GM19043 (cell line): ENCODE measurements around the gene SCLT1.
A peak's percentile ranks its signal among the peaks of the same experiment; 100 is the strongest.
"Not testable (repeated sequence)": the region's sequence is repeated elsewhere in the genome, so short reads cannot be mapped to it uniquely, and the experiment has no call there.

Source experiments
- ATAC-seq: cut with Tn5 transposase; IDR thresholded peaks from one replicate; pipeline ENCODE4 v1.9.1; 2021; ENCODE audit warnings: low read depth; ENCODE audit not compliant: unreplicated experiment

Gene SCLT1

DNA sequence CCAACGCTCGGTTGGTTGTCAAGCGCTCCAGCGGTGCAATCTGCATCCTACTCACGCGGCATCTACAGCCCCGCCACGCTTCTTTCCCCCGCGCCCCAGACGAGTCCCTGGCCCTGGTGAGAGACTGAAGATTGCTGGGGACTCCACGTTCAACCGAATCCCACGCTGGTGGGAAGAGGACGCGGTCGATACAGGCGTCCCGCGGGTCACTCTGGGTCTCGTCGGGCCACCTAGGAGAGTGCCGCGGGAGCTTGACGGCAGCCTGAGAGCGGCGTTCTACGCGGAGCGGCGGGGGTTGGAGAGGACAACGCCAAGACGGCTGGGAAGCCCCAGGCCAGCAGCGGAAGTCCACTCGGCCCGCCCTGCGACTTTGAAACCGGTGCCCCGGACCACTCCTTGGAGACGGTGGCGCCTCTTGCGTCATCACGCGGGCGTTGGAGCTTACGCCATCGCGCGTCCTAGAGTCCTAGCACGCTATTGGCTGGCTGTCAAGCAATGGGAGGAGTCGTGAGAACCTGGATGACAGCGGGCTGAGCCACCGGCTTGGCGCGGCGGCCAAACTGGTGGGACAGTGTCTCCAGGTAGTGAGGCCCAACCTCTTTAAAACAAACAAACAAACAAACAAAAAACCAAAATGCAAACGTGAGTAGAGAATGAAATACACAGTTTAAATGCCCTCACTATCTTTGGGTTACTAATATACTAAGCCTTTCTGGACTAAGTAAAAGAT is at the start of gene SCLT1:
SCLT1 (minus strand) TSS at position 349 of the 730 bp plus-strand sequence. CDS start 436 bp downstream, outside the sequence.
- peak; percentile 87 for ATAC-seq

DNA sequence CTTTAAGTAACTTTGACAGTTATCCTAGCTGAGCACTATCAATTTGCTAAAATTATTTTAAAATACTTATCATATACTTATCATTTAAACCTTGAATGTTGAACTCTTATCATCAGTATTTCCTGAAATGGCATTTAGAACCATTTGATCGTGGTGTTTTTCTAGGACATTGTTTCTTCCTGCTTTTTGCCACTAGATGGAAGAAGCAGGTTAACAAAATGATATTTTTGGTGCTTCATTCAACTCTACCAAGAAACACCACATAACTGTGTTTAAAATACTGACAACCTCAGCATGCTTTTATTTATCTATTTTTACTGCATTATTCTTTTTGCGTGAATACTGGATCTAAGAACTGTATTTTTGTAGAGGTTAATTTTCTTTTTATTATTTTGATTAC is 47.2 kb upstream of the SCLT1 start:
- ATAC-seq = no peak

DNA sequence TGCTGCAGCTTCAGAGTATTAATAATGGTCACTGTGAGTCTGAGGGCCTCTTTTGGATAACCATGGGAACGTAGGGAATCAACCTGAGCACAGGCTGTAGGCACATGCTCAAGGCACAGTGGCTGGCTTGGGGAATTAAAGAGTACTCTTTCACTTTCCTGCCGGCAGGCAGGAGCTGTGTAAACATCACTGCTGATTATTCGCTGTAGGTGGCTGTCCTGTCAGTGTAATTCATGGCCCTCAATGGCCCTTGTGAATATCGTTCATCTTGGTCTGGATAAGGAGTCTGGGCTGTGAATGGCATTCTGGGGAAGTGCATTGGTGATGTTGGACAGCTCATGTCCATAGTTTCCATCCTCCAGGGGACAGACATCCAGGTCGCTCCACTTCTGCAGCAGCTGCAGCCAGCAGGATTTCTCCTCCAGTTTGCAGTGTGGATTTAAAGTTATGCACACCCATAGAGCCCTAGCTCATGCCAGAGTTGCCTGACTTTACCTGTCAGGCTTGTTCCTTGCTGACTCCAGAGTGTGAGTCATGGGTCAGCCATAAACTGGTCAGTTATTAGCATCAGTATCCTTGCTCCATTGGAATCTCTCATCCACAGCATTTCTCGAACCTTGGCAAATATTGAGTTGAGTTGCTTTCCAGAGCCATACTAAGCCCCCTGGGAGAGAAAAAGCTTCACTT is 45.6 kb upstream of the SCLT1 start:
- ATAC-seq = no peak

DNA sequence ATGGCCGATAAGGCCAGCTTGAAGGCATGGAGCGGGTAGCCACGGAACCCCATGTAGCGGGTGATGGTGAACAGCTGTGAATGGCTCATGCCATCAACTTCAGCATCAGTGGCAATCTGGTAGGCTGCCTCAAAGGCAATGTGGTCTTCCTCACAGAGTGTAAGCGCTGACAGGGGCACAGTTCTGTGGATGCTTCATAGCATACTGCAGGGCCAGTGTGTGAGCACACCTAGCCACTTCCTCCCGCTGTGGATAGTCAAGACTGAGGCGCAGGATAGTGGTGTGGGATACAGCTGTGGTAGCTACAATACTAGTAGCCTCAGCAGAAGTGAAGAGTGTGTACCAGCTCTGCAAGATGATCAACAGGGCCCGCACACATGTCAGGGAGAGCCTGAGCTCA is 43.1 kb upstream of the SCLT1 start:
- ATAC-seq = no peak

DNA sequence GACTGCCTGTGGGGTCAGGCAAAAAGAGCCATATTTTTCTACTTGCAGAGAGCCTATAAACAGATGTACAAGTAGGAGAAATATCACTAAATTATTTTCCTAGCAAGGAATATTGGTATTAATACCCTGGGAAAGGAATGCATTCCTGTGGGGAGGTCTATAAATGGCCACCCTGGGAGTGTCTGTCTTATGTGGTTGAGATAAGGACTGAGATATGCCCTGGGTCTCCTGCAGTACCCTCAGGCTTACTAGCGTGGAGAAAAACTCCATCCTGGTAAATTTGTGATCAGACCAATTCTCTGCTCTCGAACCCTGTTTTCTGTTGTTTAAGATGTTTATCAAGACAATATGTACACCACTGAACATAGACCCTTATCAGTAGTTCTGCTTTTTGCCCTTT is 38.0 kb upstream of the SCLT1 start:
- ATAC-seq = no peak

DNA sequence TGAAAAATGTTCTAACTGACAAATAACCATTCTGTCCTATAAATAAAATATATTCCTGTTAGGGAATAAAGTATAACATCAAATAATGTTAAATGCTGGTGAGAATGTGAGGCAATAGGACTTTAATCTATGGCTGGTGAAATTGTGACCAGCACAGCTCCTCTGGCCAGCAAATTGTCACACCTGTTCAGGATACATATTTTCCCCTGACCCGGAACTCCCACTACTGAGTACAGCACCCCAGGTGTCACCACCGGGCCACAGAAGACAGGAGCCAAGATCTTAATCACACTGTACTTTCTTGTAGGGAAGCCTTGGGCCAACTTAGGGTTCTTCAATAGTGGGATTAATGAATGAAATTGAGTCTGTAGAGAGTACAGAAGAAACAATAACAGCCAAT is 35.8 kb upstream of the SCLT1 start:
- ATAC-seq = no peak

DNA sequence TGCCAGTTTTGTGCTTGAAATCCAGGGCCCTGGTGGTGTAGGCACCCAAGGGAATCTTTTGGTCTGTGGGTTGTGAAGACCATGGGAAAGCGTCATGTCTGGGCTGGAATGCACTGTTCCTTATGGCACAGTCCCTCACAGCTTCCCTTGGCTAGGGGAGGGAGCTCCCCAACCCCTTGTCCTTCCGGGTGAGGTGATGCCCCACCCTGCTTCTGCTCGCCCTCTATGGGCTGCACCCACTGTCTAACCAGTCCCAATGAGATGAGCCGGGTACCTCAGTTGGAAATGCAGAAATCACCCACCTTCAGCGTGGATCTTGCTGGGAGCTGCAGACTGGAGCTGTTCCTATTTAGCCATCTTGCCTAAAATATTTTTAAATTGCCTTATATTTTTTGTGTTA is 33.3 kb upstream of the SCLT1 start:
- not testable (repeated sequence) for ATAC-seq

DNA sequence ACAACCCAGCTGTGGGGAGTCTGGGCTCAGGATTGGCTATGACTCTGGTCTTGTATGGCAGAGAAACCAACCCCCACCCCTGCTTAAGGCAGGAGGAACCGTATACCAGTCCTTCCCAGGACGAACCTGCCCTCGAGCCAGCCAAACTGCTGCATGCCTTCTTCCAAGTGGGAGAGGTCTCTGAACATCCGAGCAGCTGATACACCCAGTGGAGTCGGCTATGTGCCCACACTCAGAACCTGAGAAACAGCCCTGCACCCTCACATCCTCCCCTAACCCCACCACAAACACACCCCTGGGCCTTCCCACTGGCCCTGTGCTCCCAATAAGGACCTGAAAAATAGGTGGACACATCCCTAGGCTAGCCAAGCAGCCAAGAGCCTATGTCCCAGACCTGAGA is 24.4 kb upstream of the SCLT1 start:
- ATAC-seq = no peak

DNA sequence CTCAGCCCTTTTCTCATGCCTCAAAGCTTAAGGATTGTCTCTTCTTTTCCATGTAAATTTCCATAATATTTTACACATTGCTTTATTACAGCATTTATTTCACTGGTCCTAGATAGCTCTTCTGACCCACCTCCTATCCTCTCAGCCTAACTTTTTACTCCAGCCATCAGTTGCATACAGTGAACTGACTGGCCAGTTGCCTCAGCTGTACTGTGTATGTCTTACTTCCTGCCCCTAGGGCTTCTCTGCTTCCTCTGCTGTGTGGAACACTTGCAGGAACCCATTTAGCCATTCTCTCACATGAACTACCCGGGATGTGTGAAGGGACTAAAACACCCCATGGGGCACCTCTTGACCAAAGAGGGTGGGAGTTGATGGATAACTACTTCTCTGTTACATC is 20.6 kb upstream of the SCLT1 start:
- ATAC-seq = no peak

DNA sequence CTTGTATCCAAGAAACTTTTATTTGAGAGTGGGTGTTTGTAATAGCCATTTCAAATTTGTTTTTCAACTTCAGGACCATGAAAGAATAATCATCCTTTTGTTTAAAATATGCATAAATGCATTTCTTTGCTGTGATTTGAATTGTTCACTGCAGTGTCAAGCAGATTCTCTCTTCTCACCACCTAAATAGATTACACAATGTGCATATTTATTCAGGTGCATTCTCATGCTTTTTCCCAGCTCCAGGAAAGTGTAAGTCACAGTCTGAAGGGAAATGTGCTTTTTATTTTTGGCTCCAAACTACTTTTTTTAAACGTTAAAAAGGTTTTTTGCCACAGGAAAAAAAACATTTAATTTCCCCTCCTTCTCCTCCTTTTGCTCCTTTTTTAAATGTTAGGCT is 20.1 kb upstream of the SCLT1 start:
- no peak for ATAC-seq

DNA sequence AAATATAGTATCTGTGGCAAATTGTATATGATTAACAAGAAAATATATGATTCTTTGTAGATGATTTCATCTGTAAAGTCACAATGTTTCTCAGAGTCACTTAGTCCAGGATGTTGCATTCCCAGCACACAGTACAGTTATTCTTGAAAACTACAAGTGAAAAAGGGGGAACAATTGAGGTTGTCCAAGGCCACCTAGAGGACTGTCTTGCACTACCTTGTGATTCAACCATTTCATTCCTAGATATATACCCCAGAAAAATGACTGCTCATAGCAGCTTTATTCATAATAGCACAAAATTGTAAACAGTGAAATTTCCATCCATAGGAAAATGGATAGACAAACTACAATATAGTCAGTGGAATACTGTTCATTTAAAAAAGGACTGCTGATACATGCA is 18.6 kb upstream of the SCLT1 start:
- ATAC-seq = no peak

DNA sequence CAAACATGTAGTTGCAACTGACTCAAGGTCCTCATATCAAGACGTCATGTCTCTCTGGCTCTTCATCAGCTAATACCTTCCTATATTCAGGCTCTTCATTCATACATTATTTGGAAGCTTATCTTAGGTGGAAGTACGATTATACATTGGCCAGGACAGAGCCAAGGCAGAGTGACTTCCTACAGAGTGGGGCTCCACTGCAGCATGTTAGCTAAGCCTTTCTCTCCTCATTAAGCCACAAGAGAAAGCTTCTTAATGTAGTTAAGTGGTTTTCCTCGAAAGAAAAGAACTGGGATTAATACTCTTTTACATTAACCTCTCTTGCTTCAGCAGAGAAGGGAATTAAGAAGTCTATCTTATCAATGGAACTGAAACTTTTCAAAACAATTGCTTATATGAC is 17.6 kb upstream of the SCLT1 start:
- no peak for ATAC-seq

DNA sequence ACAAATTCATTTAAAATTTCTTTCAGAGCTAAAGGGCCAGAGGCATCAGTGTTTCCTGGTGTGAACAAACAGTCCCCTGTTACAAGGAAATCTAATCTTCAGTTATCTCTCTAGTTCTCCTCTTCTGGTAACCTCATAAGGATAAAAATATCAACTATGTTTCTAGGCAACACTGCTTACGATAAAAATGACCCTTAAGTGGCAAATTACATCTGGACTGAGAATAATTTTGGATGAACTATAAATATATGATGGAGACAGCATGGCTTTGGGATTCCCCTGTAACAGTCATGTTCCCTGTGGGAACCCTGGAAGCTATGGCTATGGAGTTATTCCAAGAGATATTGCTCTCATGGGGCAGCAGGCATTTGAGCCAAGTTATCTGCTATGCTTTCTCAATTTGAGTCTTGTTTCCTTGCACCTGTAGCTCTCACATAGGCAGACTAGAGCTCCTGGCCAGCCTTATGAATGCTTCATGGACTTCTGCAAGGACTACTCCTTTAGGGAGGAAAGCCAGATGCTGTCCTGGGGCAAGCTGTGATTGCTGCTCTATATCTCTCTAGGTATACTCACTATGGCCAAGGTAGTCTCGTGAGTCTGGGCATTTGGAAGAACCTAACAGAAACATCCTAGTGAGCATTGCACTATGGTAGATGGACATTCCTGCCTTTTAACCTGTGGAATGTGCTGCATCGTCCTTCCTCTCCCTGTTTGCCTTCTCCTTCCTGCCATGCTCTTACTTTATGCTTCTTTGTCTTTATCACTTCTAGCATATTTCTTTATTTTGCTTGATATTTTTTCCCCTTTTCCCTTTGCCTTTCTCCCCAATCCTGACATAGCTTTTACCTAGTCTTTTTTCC is 16.9 kb upstream of the SCLT1 start:
- ATAC-seq = no peak

DNA sequence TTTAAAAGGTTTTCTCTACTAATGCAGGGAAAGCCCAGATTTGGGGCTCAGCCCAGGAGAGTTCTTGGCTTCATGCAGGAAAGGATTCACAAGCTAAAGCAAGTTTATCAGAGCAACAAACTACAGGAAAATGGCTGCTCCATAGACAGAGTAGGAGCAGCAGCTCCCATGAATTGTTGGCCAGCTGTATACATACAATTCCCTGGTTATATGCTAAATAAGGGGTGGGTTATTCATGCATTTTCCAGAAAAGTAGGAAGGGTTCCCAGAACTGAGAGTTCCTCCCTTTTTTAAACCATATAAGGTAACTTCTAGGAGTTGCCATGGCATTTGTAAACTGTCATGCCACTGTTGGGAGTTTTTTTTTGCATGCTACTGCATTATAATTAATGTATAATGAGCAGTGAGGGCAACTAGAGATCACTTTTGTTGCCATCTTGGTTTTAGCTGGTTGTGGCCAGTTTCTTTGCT is 5.2 kb upstream of the SCLT1 start:
- no peak for ATAC-seq

DNA sequence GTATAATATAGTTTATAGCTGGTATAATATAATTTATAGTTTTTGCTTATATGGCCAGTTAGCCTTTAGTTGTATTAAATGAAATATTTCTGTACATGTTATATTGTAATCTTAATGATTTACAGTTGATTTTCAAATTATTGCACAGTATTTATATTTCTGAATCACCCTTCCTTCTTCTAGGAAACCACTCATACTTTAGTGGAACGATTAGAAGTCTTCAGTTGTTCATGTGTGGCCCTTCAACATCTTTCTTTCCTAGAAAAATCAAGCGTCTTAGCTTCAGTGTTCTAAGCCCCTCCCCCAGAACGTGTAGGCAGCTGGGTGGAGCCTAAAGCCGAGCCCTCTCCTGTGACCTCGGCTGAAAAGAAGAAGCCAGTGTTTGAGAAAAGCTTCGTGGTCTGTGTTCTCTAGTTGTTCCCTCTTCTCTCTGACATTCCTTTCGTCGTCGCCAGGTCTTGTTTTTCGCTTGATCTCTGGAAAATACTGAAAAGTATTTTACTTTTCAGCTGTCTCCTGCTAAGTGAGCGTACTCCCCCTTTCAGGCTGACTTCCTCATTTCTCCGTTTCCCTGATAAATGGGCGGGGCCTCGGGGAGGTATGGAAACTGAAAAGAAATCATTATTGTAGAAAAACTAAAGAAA is 2.6 kb upstream of the SCLT1 start, which contains the start of gene C4orf33:
C4orf33 (plus strand) TSS at position 342 of the 644 bp plus-strand sequence. CDS start 6,459 bp downstream, outside the sequence.
- ATAC-seq = peak; percentile 42

DNA sequence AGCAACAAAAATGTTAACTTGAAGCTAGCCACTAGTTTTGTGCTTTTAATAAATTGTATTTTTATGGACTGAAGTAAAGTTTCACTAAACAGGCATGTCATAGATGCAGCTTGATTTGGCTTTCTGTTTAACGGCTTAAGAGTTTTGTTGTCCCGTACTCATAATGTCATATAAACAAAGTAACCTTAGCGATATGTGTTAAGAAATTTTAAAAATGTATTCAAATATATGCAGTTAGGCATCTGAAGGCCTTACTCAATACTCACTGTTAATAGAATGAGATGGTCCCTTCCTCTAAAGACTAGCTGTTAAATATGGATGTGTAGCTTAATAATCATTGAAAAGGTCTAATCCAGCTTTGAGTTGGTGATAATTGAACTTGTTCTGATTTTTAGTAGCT is 1.0 kb upstream of the SCLT1 start:
- no peak for ATAC-seq

DNA sequence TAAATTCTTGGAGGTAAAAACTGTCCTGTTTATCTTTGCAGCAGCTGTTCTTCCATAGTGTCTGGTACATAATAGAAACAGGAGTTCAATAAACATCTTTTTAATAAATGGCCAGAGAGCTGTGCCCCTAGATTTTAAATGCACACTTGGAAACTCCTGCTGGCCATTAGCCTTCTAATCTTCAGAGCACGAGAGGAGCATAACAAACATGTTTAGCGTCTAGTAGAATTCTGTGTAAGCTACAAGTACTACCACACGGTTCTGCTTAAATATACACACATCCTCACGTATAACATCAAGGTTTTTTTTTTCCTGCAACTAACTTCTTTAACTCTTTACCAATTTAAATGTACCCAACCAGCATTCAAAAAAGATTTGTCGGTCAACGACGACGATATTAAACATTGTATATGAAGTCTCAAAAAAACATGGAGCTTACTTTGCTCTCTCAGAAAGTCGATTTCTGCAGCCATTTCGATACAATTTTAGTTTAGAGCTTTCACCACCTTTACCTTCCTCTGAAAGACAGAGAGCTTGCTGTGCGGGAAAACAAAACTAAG is 628 bp downstream of the SCLT1 start:
- ATAC-seq = no peak

DNA sequence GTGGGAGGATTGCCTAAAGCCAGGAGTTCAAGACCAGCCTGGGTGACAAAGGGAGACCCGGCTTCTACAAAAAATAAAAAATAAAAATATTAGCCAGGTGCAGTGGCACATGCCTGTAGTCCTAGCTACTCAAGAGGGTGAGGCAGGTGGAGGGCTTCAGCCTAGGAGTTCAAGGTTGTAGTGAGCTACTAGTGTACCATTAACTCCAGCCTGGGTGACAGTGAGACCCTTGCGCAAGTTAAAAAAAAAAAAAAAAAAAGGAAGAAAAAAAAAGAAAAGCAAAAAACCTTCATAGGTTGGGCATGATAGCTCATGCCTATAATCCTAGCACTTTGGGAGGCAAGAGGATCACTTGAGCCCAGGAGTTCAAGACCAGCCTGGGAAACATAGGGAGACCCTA is 5.8 kb downstream of the SCLT1 start:
- no peak for ATAC-seq

DNA sequence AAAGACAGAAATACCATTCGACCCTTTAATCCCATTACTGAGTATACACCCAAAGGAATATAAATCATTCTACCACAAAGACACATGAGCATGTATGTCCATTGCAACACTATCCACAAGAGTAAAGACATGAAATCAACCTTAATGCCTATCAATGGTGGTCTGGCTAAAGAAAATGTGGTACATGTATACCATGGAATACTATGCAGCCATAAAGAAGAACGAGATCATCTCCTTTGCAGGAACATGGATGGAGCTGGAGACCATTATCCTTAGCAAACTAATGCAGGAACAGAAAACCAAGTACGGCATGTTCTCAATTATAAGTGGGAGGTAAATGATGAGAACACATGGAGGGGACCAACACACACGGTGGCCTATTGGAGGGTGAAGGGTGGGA is 7.9 kb downstream of the SCLT1 start:
- ATAC-seq = no peak

DNA sequence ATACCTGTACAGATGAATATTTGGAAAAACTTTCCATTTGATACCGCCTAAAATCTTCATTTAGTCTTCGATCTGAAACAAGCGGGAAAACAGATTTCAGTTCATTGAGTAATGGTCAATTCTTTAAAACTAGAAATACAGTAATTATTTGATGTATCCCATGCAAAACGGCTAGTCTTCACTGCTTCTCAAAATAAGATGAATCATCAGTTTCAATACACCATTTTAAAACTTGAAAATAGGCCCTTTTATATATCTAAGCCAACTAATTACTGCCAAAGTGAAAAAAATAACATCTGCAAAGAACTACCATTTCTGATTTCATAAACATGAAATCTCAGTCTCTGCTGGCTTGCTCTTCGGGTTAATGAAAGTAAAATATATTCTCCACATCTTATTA is 11.0 kb downstream of the SCLT1 start:
- ATAC-seq = no peak
